Measurements from ENCODE around the gene NR2C2AP.

Gene NR2C2AP

GRCh38 chr19:19214892-19215291 lies 11.7 kb upstream of the NR2C2AP start:
- Histone ChIP-seq H3K4me2 (no peak overlapping the region), H4K20me1 (ENCODE audit: insufficient read depth) (no peaks in the 10 kb centered on the region), H3K4me3 (IDR thresholded peaks at IDR 0.05; ENCODE audit: insufficient read depth, low read depth, low read length) (no peak overlapping the region), H2AFZ (ENCODE audit: low read depth) (no peak overlapping the region), H3K4me1 (ENCODE audit: low read depth, poor library complexity, severe bottlenecking) (peaks cover 6% of the 10 kb centered on the region), H3K36me3 (ENCODE audit: insufficient read depth) (no peaks in the 10 kb centered on the region), H3K79me2 (ENCODE audit: insufficient read depth, low read depth) (no peaks in the 10 kb centered on the region), H3K27me3 (ENCODE audit: insufficient read depth, low read depth) (peaks cover 15% of the 10 kb centered on the region; the same call in 1 of the 2 replicates), H3K9ac (no peak overlapping the region), H3K27ac (no peak overlapping the region)
- TF ChIP-seq CTCF (conservative IDR thresholded peaks at IDR 0.05; ENCODE audit: low read depth, low read length): no peak

- H2AFZ ChIP-seq (ENCODE audit: low read depth): no peak overlapping the region
- peaks cover 14% of the 10 kb centered on the region; the same call in 1 of the 2 replicates for H3K27me3 ChIP-seq (ENCODE audit: insufficient read depth, low read depth)
- no peaks in the 10 kb centered on the region for H4K20me1 ChIP-seq (ENCODE audit: insufficient read depth)
- H3K4me1 ChIP-seq (ENCODE audit: low read depth, poor library complexity, severe bottlenecking): peaks cover 13% of the 10 kb centered on the region
- H3K79me2 ChIP-seq (ENCODE audit: insufficient read depth, low read depth): no peaks in the 10 kb centered on the region
- no peak overlapping the region for H3K4me3 ChIP-seq (IDR thresholded peaks at IDR 0.05; ENCODE audit: insufficient read depth, low read depth, low read length)
- no peak overlapping the region for H3K27ac ChIP-seq
- H3K9ac ChIP-seq: no peak overlapping the region
- H3K4me2 ChIP-seq: no peak overlapping the region
- H3K36me3 ChIP-seq (ENCODE audit: insufficient read depth): no peaks in the 10 kb centered on the region
- no peak for TF ChIP-seq CTCF (conservative IDR thresholded peaks at IDR 0.05; ENCODE audit: low read depth, low read length)
Measured at GRCh38 chr19:19214159-19214490, 10.9 kb upstream of the NR2C2AP start.

- no peaks in the 10 kb centered on the region for H3K79me2 ChIP-seq (ENCODE audit: insufficient read depth, low read depth)
- H3K27ac ChIP-seq: no peak overlapping the region
- no peaks in the 10 kb centered on the region for H3K36me3 ChIP-seq (ENCODE audit: insufficient read depth)
- no peak overlapping the region for H3K4me3 ChIP-seq (IDR thresholded peaks at IDR 0.05; ENCODE audit: insufficient read depth, low read depth, low read length)
- no peak overlapping the region for H3K4me2 ChIP-seq
- H4K20me1 ChIP-seq (ENCODE audit: insufficient read depth): no peaks in the 10 kb centered on the region
- TF ChIP-seq CTCF (conservative IDR thresholded peaks at IDR 0.05; ENCODE audit: low read depth, low read length): no peak
- peaks cover 14% of the 10 kb centered on the region; the same call in 1 of the 2 replicates for H3K27me3 ChIP-seq (ENCODE audit: insufficient read depth, low read depth)
- H3K4me1 ChIP-seq (ENCODE audit: low read depth, poor library complexity, severe bottlenecking): peaks cover 18% of the 10 kb centered on the region
- H3K9ac ChIP-seq: no peak overlapping the region
- no peak overlapping the region for H2AFZ ChIP-seq (ENCODE audit: low read depth)
Measured at GRCh38 chr19:19213426-19214158, 10.4 kb upstream of the NR2C2AP start.

- H4K20me1 ChIP-seq (ENCODE audit: insufficient read depth): no peaks in the 10 kb centered on the region
- H3K9ac ChIP-seq: no peak overlapping the region
- H3K4me1 ChIP-seq (ENCODE audit: low read depth, poor library complexity, severe bottlenecking): peaks cover 13% of the 10 kb centered on the region
- H2AFZ ChIP-seq (ENCODE audit: low read depth): no peak overlapping the region
- H3K27me3 ChIP-seq (ENCODE audit: insufficient read depth, low read depth): peaks cover 14% of the 10 kb centered on the region; the same call in 1 of the 2 replicates
- H3K4me3 ChIP-seq (IDR thresholded peaks at IDR 0.05; ENCODE audit: insufficient read depth, low read depth, low read length): no peak overlapping the region
- no peak overlapping the region for H3K27ac ChIP-seq
- no peaks in the 10 kb centered on the region for H3K36me3 ChIP-seq (ENCODE audit: insufficient read depth)
- no peaks in the 10 kb centered on the region for H3K79me2 ChIP-seq (ENCODE audit: insufficient read depth, low read depth)
- no peak for TF ChIP-seq CTCF (conservative IDR thresholded peaks at IDR 0.05; ENCODE audit: low read depth, low read length)
- H3K4me2 ChIP-seq: no peak overlapping the region
Measured at GRCh38 chr19:19212916-19213315, 9.7 kb upstream of the NR2C2AP start.
